Thyroid gland (tissue), 4 donors: Measurements from ENCODE around the gene PRSS3. TPM values are rescaled to one million over a fixed set of nuclear protein-coding genes. Genes with fewer than 3 reads are reported as not detected.
"Not testable (repeated sequence)": the region's sequence is repeated elsewhere in the genome, so short reads cannot be mapped to it uniquely, and the experiment has no call there.

Source experiments
- DNase-seq, 2 donors: peaks; one replicate each; pipeline ENCODE4 v3.0.0-alpha.2; 2019
- H3K27ac ChIP-seq, 3 donors: fragments of 200-600 bp; sonication (generic); 1 replicate in 2 of 3; 2 replicates in 1 of 3; pipeline ENCODE4 v1.5.1; 2016 to 2019; ENCODE audit warnings: mild to moderate bottlenecking in 1 of 3, moderate library complexity in 1 of 3
- H3K27me3 ChIP-seq: fragments of 200-600 bp; sonication (generic); one replicate; pipeline ENCODE4 v1.5.1; 2019
- H3K36me3 ChIP-seq, 2 donors: fragments of 200-600 bp; sonication (generic); one replicate each; pipeline ENCODE4 v1.5.1; 2016 to 2019
- H3K4me1 ChIP-seq, 2 donors: fragments of 200-600 bp; sonication (generic); one replicate each; pipeline ENCODE4 v1.5.1; 2017 to 2019
- H3K4me3 ChIP-seq, 3 donors: fragments of 200-600 bp; sonication (generic); replicated peaks in 1 of 3; 1 replicate in 2 of 3; 2 replicates in 1 of 3; pipeline ENCODE4 v1.5.1; 2016; ENCODE audit warnings: mild to moderate bottlenecking in 1 of 3
- H3K9me3 ChIP-seq: fragments of 200-600 bp; sonication (generic); one replicate; pipeline ENCODE4 v1.5.1; 2017
- CTCF ChIP-seq, 6 experiments: fragments of 200-600 bp in 3 of 6; fragments of 450-650 bp in 3 of 6; sonication (generic) in 3 of 6; IDR thresholded peaks; one replicate each; pipeline ENCODE4 v1.5.1; 2016 to 2019; ENCODE audit warnings: antibody characterized with exemption in 6 of 6, mild to moderate bottlenecking in 2 of 6, inconsistent platforms in 1 of 6, moderate library complexity in 1 of 6
- POLR2A ChIP-seq, 2 donors: fragments of 450-650 bp; IDR thresholded peaks; one replicate each; pipeline ENCODE4 v1.6.1; 2017; ENCODE audit warnings: antibody characterized with exemption in 2 of 2, mild to moderate bottlenecking in 2 of 2, moderate library complexity in 1 of 2
- WGBS, 2 donors: methylation state at CpG; one replicate each; pipeline ENCODE4 v1.1.5; 2017; 5-methylcytosine and 5-hydroxymethylcytosine counted together
- intact Hi-C: fragments of 100-400 bp; cut with DNase I; formaldehyde crosslinking; loops from one replicate; pipeline ENCODE4 v1.15.1; 2023
- total RNA-seq, 4 donors: library from RNA; depleted of rRNA; stranded (reverse); fragments of >200 nt; gene quantifications; one replicate each; pipeline ENCODE4 v1.2.3, GENCODE V29; 2016

Gene PRSS3
- not detected for total RNA-seq

- Histone ChIP-seq H3K27ac (peak within 1 kb of the TSS in 2 of 3 donors; percentile 16 to 48), H3K9me3 (no peaks in the 10 kb centered on the region), H3K4me1 (peaks cover 0 to 16% of the 10 kb centered on the region in 2 donors), H3K27me3 (no peaks in the 10 kb centered on the region), H3K36me3 (no peaks in the 10 kb centered on the region), H3K4me3 (no peak within 1 kb of the TSS)
- 67 to 73% methylated on average over 4 of the region's 4 CpGs for WGBS, 2 donors
- TF ChIP-seq CTCF (IDR thresholded peaks at IDR 0.05) (no peak), POLR2A (IDR thresholded peaks at IDR 0.05) (no peak)
- DNase-seq, result no peak
- intact Hi-C loops, result no loop called here
Observed at GRCh38 chr9:33795281-33795680, at the start of gene PRSS3. Gene PRSS3 (plus strand): TSS chr9:33795561. CDS start chr9:33795574, 13 bp downstream.

- H3K36me3 ChIP-seq, result no peaks in the 10 kb centered on the region
- TF ChIP-seq POLR2A (IDR thresholded peaks at IDR 0.05), result no peak
- no peak for TF ChIP-seq CTCF (IDR thresholded peaks at IDR 0.05)
- intact Hi-C loops, result no loop called here
- no peak overlapping the region for H3K4me3 ChIP-seq
- H3K27me3 ChIP-seq, result no peaks in the 10 kb centered on the region
- no peaks in the 10 kb centered on the region for H3K9me3 ChIP-seq
- H3K4me1 ChIP-seq, result peaks cover 7 to 10% of the 10 kb centered on the region in 2 donors
- WGBS, 2 donors, result 94 to 95% methylated on average over 22 of the region's 22 CpGs
- no peak overlapping the region for H3K27ac ChIP-seq
- no peak for DNase-seq
Observed at GRCh38 chr9:33748633-33749304, 46.6 kb upstream of the PRSS3 start.

- intact Hi-C loops, result not testable (repeated sequence)
- WGBS, 2 donors, result 82 to 86% methylated on average over 6 of the region's 6 CpGs
Observed at GRCh38 chr9:33749305-33749654, 46.1 kb upstream of the PRSS3 start.

GRCh38 chr9:33750307-33750838, 45.0 kb upstream of the PRSS3 start:
- TF ChIP-seq POLR2A (IDR thresholded peaks at IDR 0.05) (no peak), CTCF (IDR thresholded peaks at IDR 0.05) (no peak)
- peak; percentile 35 to 46 for DNase-seq
- H3K9me3 ChIP-seq, result no peaks in the 10 kb centered on the region
- peaks cover 7 to 10% of the 10 kb centered on the region in 2 donors for H3K4me1 ChIP-seq
- H3K4me3 ChIP-seq, result no peak overlapping the region
- 4 to 44% methylated on average over 5 to 32 of the region's 35 CpGs for WGBS, 2 donors
- H3K27ac ChIP-seq, result no peak overlapping the region
- no peaks in the 10 kb centered on the region for H3K36me3 ChIP-seq
- H3K27me3 ChIP-seq, result no peaks in the 10 kb centered on the region
- intact Hi-C loops, result no loop called here

More at GRCh38 chr9:33749305-33749654, 46.1 kb upstream of the PRSS3 start:
- H3K27ac ChIP-seq, DNase-seq, H3K4me3 ChIP-seq, H3K9me3 ChIP-seq, H3K36me3 ChIP-seq, H3K27me3 ChIP-seq: not testable (repeated sequence)
- peaks cover 7 to 10% of the 10 kb centered on the region in 2 donors for H3K4me1 ChIP-seq

GRCh38 chr9:33750839-33751339, 44.5 kb upstream of the PRSS3 start:
- Histone ChIP-seq H3K27ac (no peak overlapping the region), H3K9me3 (no peaks in the 10 kb centered on the region), H3K4me3 (no peak overlapping the region), H3K4me1 (peaks cover 7 to 10% of the 10 kb centered on the region in 2 donors), H3K36me3 (no peaks in the 10 kb centered on the region), H3K27me3 (no peaks in the 10 kb centered on the region)
- WGBS, 2 donors, result 6 to 9% methylated on average over 10 to 19 of the region's 31 CpGs
- intact Hi-C loops, result no loop called here
- TF ChIP-seq POLR2A (IDR thresholded peaks at IDR 0.05), result no peak
- TF ChIP-seq CTCF (IDR thresholded peaks at IDR 0.05), result no peak
- DNase-seq, result peak in 1 of 2 donors; percentile 3
